ENCODE data around the gene TSKU.

DNA sequence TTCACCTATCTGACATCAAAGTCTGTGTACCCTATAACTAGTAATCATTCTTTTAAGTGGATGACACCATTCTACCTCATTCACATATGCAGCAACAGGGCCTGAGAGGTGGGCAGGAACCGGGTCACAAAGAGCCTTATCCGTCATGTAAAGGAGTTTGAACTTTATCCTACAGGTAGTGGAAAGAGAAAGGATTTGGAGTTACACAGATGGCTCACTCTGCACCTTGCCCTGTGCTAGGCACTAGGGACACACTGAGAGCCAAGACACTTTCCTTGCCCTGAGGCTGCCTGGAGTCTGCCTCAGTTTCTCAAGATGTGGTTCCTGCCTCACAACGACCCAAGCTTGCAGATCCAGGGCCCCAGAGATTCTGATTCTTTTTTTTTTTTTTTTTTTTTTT lies 63.3 kb downstream of the TSKU start:
- TF ChIP-seq CTCF (conservative IDR thresholded peaks at IDR 0.05; ENCODE audit: low read depth in 2 of 2) (no peak), EZH2 (IDR thresholded peaks at IDR 0.05; ENCODE audit: low read depth, unreplicated experiment) (no peak), POLR2AphosphoS5 (IDR thresholded peaks at IDR 0.05; ENCODE audit: low read depth) (no peak)

All from GM23338 (cell line).